ENCODE measurements around the gene ARFGEF2. TPM values are rescaled to one million over a fixed set of nuclear protein-coding genes. Genes with fewer than 3 reads are reported as not detected.

ARFGEF2 gene
- total RNA-seq, 4 donors from 2014 or later: 34.7 to 36.2 (median 35.2) TPM

GRCh38 chr20:48941467-48941866, 20.0 kb downstream of the ARFGEF2 start:
- TF ChIP-seq CTCF (IDR thresholded peaks at IDR 0.05): no peak
- no peak for DNase-seq (ENCODE audit: low spot score)
- no peak for ATAC-seq (ENCODE audit: low FRiP score)

GRCh38 chr20:48942730-48943129, 21.2 kb downstream of the ARFGEF2 start:
- DNase-seq (ENCODE audit: low spot score): no peak
- TF ChIP-seq CTCF (IDR thresholded peaks at IDR 0.05): no peak
- ATAC-seq (ENCODE audit: low FRiP score): no peak

GRCh38 chr20:48944663-48945297, 23.3 kb downstream of the ARFGEF2 start:
- no peak for TF ChIP-seq CTCF (IDR thresholded peaks at IDR 0.05)
- no peak for DNase-seq (ENCODE audit: low spot score)
- ATAC-seq (ENCODE audit: low FRiP score): no peak

GRCh38 chr20:48945840-48946514, 24.5 kb downstream of the ARFGEF2 start:
- DNase-seq (ENCODE audit: low spot score) (no peak), ATAC-seq (ENCODE audit: low FRiP score) (no peak)
- TF ChIP-seq CTCF (IDR thresholded peaks at IDR 0.05): no peak

GRCh38 chr20:48948612-48949011, 27.1 kb downstream of the ARFGEF2 start:
- TF ChIP-seq CTCF (IDR thresholded peaks at IDR 0.05): no peak
- ATAC-seq (ENCODE audit: low FRiP score) (no peak), DNase-seq (ENCODE audit: low spot score) (no peak)

GRCh38 chr20:48949304-48950170, 28.0 kb downstream of the ARFGEF2 start:
- ATAC-seq (ENCODE audit: low FRiP score): no peak
- DNase-seq (ENCODE audit: low spot score): no peak
- TF ChIP-seq CTCF (IDR thresholded peaks at IDR 0.05): no peak
